ENCODE measurements around the gene TIMP4. TPM values are rescaled to one million over a fixed set of nuclear protein-coding genes. Genes with fewer than 3 reads are reported as not detected.

Gene TIMP4
- total RNA-seq (2014; rRNA removed; shearing (Covaris generic)), result 2.7 and 3.8 TPM in 2 replicates

GRCh38 chr3:12158387-12159226 lies at the start of gene TIMP4:
TIMP4 (minus strand) TSS chr3:12158912; CDS start chr3:12158840, 72 bp downstream.
- peak; percentile 42 for DNase-seq (ENCODE audit: low spot score)

GRCh38 chr3:12205171-12205570 lies 46.5 kb upstream of the TIMP4 start:
- DNase-seq (ENCODE audit: low spot score), result no peak

- no peak for DNase-seq (ENCODE audit: low spot score)
Observed at GRCh38 chr3:12201813-12202212, 43.1 kb upstream of the TIMP4 start.

- no peak for DNase-seq (ENCODE audit: low spot score)
Observed at GRCh38 chr3:12198301-12198700, 39.6 kb upstream of the TIMP4 start.

- no peak for DNase-seq (ENCODE audit: low spot score)
Observed at GRCh38 chr3:12197475-12197874, 38.8 kb upstream of the TIMP4 start.

GRCh38 chr3:12196684-12197083 lies 38.0 kb upstream of the TIMP4 start:
- no peak for DNase-seq (ENCODE audit: low spot score)

GRCh38 chr3:12195231-12195630 lies 36.5 kb upstream of the TIMP4 start:
- DNase-seq (ENCODE audit: low spot score), result no peak

- DNase-seq (ENCODE audit: low spot score), result peak; percentile 74
Observed at GRCh38 chr3:12194669-12195161, 36.0 kb upstream of the TIMP4 start.

- DNase-seq (ENCODE audit: low spot score), result peak; percentile 35
Observed at GRCh38 chr3:12194209-12194608, 35.5 kb upstream of the TIMP4 start.

- DNase-seq (ENCODE audit: low spot score), result peak; percentile 59
Observed at GRCh38 chr3:12193485-12194165, 34.9 kb upstream of the TIMP4 start.

GRCh38 chr3:12192655-12193484 lies 34.2 kb upstream of the TIMP4 start:
- no peak for DNase-seq (ENCODE audit: low spot score)

GRCh38 chr3:12192173-12192572 lies 33.5 kb upstream of the TIMP4 start:
- no peak for DNase-seq (ENCODE audit: low spot score)

GRCh38 chr3:12191559-12191958 lies 32.8 kb upstream of the TIMP4 start:
- DNase-seq (ENCODE audit: low spot score), result no peak

- DNase-seq (ENCODE audit: low spot score), result no peak
Observed at GRCh38 chr3:12190832-12191231, 32.1 kb upstream of the TIMP4 start.

GRCh38 chr3:12190221-12190807 lies 31.6 kb upstream of the TIMP4 start:
- DNase-seq (ENCODE audit: low spot score), result no peak

GRCh38 chr3:12188681-12189287 lies 30.1 kb upstream of the TIMP4 start:
- DNase-seq (ENCODE audit: low spot score), result no peak

GRCh38 chr3:12188328-12188648 lies 29.6 kb upstream of the TIMP4 start:
- DNase-seq (ENCODE audit: low spot score), result no peak

- DNase-seq (ENCODE audit: low spot score), result no peak
Observed at GRCh38 chr3:12187448-12188327, 29.0 kb upstream of the TIMP4 start.

GRCh38 chr3:12186515-12187286 lies 28.0 kb upstream of the TIMP4 start:
- no peak for DNase-seq (ENCODE audit: low spot score)

Data from HT-29 (cell line).